GM23248 (cell line): ENCODE data around the gene KDM4B. TPM values are rescaled to one million over a fixed set of nuclear protein-coding genes. Genes with fewer than 3 reads are reported as not detected.
A peak's percentile ranks its signal among the peaks of the same experiment; 100 is the strongest.

Experiments
- DNase-seq: peaks from one replicate; pipeline ENCODE4 v3.0.0-alpha.2; 2015
- H2AFZ ChIP-seq: fragments of 200-600 bp; sonication (generic); 2 replicates; pipeline ENCODE4 v1.6.1; 2016; ENCODE audit warnings: antibody characterized with exemption
- H3F3A ChIP-seq: fragments of 200-600 bp; sonication (generic); 2 replicates; pipeline ENCODE4 v1.6.1; 2016; ENCODE audit warnings: mild to moderate bottlenecking, antibody characterized with exemption, mixed run types; ENCODE audit not compliant: insufficient read depth
- H3K27ac ChIP-seq: fragments of 200-600 bp; sonication (generic); 2 replicates; pipeline ENCODE4 v1.5.1; 2016; ENCODE audit warnings: mild to moderate bottlenecking
- H3K27me3 ChIP-seq: fragments of 200-600 bp; sonication (generic); replicated peaks from 2 replicates; pipeline ENCODE4 v1.6.1; 2016; ENCODE audit warnings: mild to moderate bottlenecking; ENCODE audit not compliant: insufficient read depth
- H3K36me3 ChIP-seq: fragments of 200-600 bp; sonication (generic); 2 replicates; pipeline ENCODE4 v1.6.1; 2016; ENCODE audit warnings: low read depth, mild to moderate bottlenecking
- H3K4me1 ChIP-seq: fragments of 200-600 bp; sonication (generic); 2 replicates; pipeline ENCODE4 v1.6.1; 2016; ENCODE audit warnings: mild to moderate bottlenecking; ENCODE audit not compliant: insufficient read depth
- H3K4me2 ChIP-seq: fragments of 200-600 bp; sonication (generic); one replicate; pipeline ENCODE4 v1.6.1; 2016; ENCODE audit warnings: mild to moderate bottlenecking; ENCODE audit not compliant: unreplicated experiment
- H3K4me3 ChIP-seq: fragments of 200-600 bp; sonication (generic); 2 replicates; pipeline ENCODE4 v1.5.1; 2016; ENCODE audit warnings: mild to moderate bottlenecking
- H3K79me2 ChIP-seq: fragments of 200-600 bp; sonication (generic); 2 replicates; pipeline ENCODE4 v1.6.1; 2016; ENCODE audit warnings: mild to moderate bottlenecking; ENCODE audit not compliant: insufficient read depth
- H3K9ac ChIP-seq: fragments of 200-600 bp; sonication (generic); 2 replicates; pipeline ENCODE4 v1.6.1; 2016; ENCODE audit warnings: mild to moderate bottlenecking
- H3K9me2 ChIP-seq: fragments of 200-600 bp; sonication (generic); 2 replicates; pipeline ENCODE4 v1.6.1; 2016; ENCODE audit warnings: mixed run types, mild to moderate bottlenecking, moderate library complexity; ENCODE audit not compliant: insufficient read depth
- H3K9me3 ChIP-seq: fragments of 200-600 bp; sonication (generic); one replicate; pipeline ENCODE4 v1.6.1; 2017; ENCODE audit warnings: low read depth
- H4K20me1 ChIP-seq: fragments of 200-600 bp; sonication (generic); 2 replicates; pipeline ENCODE4 v1.6.0; 2016; ENCODE audit not compliant: insufficient read depth
- EZH2 ChIP-seq: fragments of 200-600 bp; sonication (generic); IDR thresholded peaks from 2 replicates; pipeline ENCODE4 v1.6.1; 2018; ENCODE audit warnings: antibody characterized with exemption, mild to moderate bottlenecking; ENCODE audit not compliant: insufficient read depth, poor library complexity, severe bottlenecking
- EZH2phosphoT487 ChIP-seq: fragments of 200-600 bp; sonication (generic); IDR thresholded peaks from 2 replicates; pipeline ENCODE4 v1.6.1; 2018; ENCODE audit warnings: antibody characterized with exemption, moderate library complexity, mild to moderate bottlenecking, low read depth; ENCODE audit not compliant: insufficient read depth
- WGBS, 2 experiments: methylation state at CpG; one replicate each; pipeline ENCODE4 v1.1.6; 2015 to 2017; ENCODE audit warnings: low lambda C conversion rate in 2 of 2, low coverage in 1 of 2; ENCODE audit errors: missing lambda C conversion rate in 2 of 2; 5-methylcytosine and 5-hydroxymethylcytosine counted together
- in situ Hi-C: fragments of 300-500 bp; cut with MboI; formaldehyde crosslinking; loops from 2 replicates; pipeline ENCODE4 v1.15.0; 2020
- polyA plus RNA-seq: library from polyadenylated mRNA; unstranded; fragments of >200 nt; fragmentation: Nextera tagmentation; extraction: Ambion mirVana; gene quantifications from 2 replicates; pipeline ENCODE4 v1.2.1, GENCODE V29; 2016
- total RNA-seq: library from RNA; depleted of rRNA; stranded (reverse); fragments of >200 nt; shearing (Covaris generic); gene quantifications from 2 replicates; pipeline ENCODE4 v1.2.3, GENCODE V29; 2014

Gene KDM4B
- total and polyA plus RNA-seq, 2 experiments from 2014 or later, result 14.8 to 28.7 TPM

GRCh38 chr19:5179256-5179655 is 210.3 kb downstream of the KDM4B start:
- H2AFZ ChIP-seq, result no peak overlapping the region
- peaks cover 17% of the 10 kb centered on the region; the same call in 1 of the 2 replicates for H3F3A ChIP-seq
- no peaks in the 10 kb centered on the region for H4K20me1 ChIP-seq
- DNase-seq, result no peak
- TF ChIP-seq EZH2phosphoT487, result no peak
- TF ChIP-seq EZH2, result no peak
- peaks cover 11% of the 10 kb centered on the region for H3K4me1 ChIP-seq
- H3K4me2 ChIP-seq, result no peak overlapping the region
- no peak overlapping the region for H3K27ac ChIP-seq
- H3K4me3 ChIP-seq, result no peak overlapping the region
- 92 to 94% methylated on average over 16 of the region's 16 CpGs for WGBS, 2 experiments
- H3K9me3 ChIP-seq, result no peaks in the 10 kb centered on the region
- no peaks in the 10 kb centered on the region for H3K79me2 ChIP-seq
- no peak overlapping the region for H3K9ac ChIP-seq
- H3K27me3 ChIP-seq, result no peaks in the 10 kb centered on the region
- no peaks in the 10 kb centered on the region for H3K9me2 ChIP-seq
- no peaks in the 10 kb centered on the region for H3K36me3 ChIP-seq
- in situ Hi-C loops, result no loop called here

- 76 to 81% methylated on average over 2 of the region's 2 CpGs for WGBS, 2 experiments
- DNase-seq, result no peak
- Histone ChIP-seq H3K9ac (no peak overlapping the region), H3K79me2 (no peaks in the 10 kb centered on the region), H2AFZ (no peak overlapping the region), H3K9me2 (no peaks in the 10 kb centered on the region), H3K27me3 (no peaks in the 10 kb centered on the region), H3K9me3 (no peaks in the 10 kb centered on the region), H3K36me3 (no peaks in the 10 kb centered on the region), H3K4me1 (peaks cover 11% of the 10 kb centered on the region), H3K4me2 (no peak overlapping the region), H4K20me1 (no peaks in the 10 kb centered on the region), H3K27ac (no peak overlapping the region), H3K4me3 (no peak overlapping the region), H3F3A (peaks cover 19% of the 10 kb centered on the region; the same call in 1 of the 2 replicates)
- in situ Hi-C loops, result no loop called here
- TF ChIP-seq EZH2phosphoT487 (no peak), EZH2 (no peak)
Observed at GRCh38 chr19:5181329-5181728, 212.4 kb downstream of the KDM4B start.

- Histone ChIP-seq H3K9me3 (no peaks in the 10 kb centered on the region), H3K4me2 (no peak overlapping the region), H3K36me3 (no peaks in the 10 kb centered on the region), H3F3A (0 out of 2 replicates have a peak, but pooled peaks cover 8% of the 10 kb centered on the region), H4K20me1 (no peaks in the 10 kb centered on the region), H3K4me1 (no peaks in the 10 kb centered on the region), H3K9ac (no peak overlapping the region), H3K27ac (no peak overlapping the region), H2AFZ (peak overlapping the region; percentile 42; the same call in 1 of the 2 replicates), H3K4me3 (no peak overlapping the region), H3K9me2 (no peaks in the 10 kb centered on the region), H3K27me3 (no peaks in the 10 kb centered on the region), H3K79me2 (no peaks in the 10 kb centered on the region)
- in situ Hi-C loops, result no loop called here
- no peak for DNase-seq
- WGBS, 2 experiments, result 38 to 45% methylated on average over 10 of the region's 10 CpGs
- no peak for TF ChIP-seq EZH2
- no peak for TF ChIP-seq EZH2phosphoT487
Observed at GRCh38 chr19:5182751-5183150, 213.8 kb downstream of the KDM4B start.

GRCh38 chr19:5183616-5184015 is 214.7 kb downstream of the KDM4B start:
- no peak overlapping the region for H3K9ac ChIP-seq
- no peaks in the 10 kb centered on the region for H3K9me3 ChIP-seq
- in situ Hi-C loops, result no loop called here
- no peaks in the 10 kb centered on the region for H3K9me2 ChIP-seq
- WGBS, 2 experiments, result 96 to 98% methylated on average over 3 of the region's 3 CpGs
- no peak for DNase-seq
- H3K36me3 ChIP-seq, result no peaks in the 10 kb centered on the region
- no peaks in the 10 kb centered on the region for H4K20me1 ChIP-seq
- no peak overlapping the region for H3K27ac ChIP-seq
- H3K4me3 ChIP-seq, result no peak overlapping the region
- no peaks in the 10 kb centered on the region for H3K79me2 ChIP-seq
- H3F3A ChIP-seq, result 0 out of 2 replicates have a peak, but pooled peaks cover 8% of the 10 kb centered on the region
- no peaks in the 10 kb centered on the region for H3K4me1 ChIP-seq
- TF ChIP-seq EZH2, result no peak
- TF ChIP-seq EZH2phosphoT487, result no peak
- H2AFZ ChIP-seq, result no peak overlapping the region
- H3K27me3 ChIP-seq, result no peaks in the 10 kb centered on the region
- no peak overlapping the region for H3K4me2 ChIP-seq

GRCh38 chr19:5184930-5185329 is 216.0 kb downstream of the KDM4B start:
- Histone ChIP-seq H3K4me1 (no peaks in the 10 kb centered on the region), H3K9ac (no peak overlapping the region), H3K4me2 (no peak overlapping the region), H3K9me3 (no peaks in the 10 kb centered on the region), H3K27me3 (no peaks in the 10 kb centered on the region), H3K4me3 (no peak overlapping the region), H3K79me2 (no peaks in the 10 kb centered on the region), H4K20me1 (no peaks in the 10 kb centered on the region), H3F3A (0 out of 2 replicates have a peak, but pooled peaks cover 8% of the 10 kb centered on the region), H3K9me2 (no peaks in the 10 kb centered on the region), H2AFZ (no peak overlapping the region), H3K27ac (no peak overlapping the region), H3K36me3 (no peaks in the 10 kb centered on the region)
- TF ChIP-seq EZH2, result no peak
- no peak for TF ChIP-seq EZH2phosphoT487
- in situ Hi-C loops, result no loop called here
- 96 to 98% methylated on average over 4 of the region's 4 CpGs for WGBS, 2 experiments
- no peak for DNase-seq
